ENCODE measurements around the gene TMEM245. TPM values are rescaled to one million over a fixed set of nuclear protein-coding genes. Genes with fewer than 3 reads are reported as not detected.

TMEM245 gene
- total RNA-seq, 1 experiment from 2014 or later: 52.2 TPM

DNA sequence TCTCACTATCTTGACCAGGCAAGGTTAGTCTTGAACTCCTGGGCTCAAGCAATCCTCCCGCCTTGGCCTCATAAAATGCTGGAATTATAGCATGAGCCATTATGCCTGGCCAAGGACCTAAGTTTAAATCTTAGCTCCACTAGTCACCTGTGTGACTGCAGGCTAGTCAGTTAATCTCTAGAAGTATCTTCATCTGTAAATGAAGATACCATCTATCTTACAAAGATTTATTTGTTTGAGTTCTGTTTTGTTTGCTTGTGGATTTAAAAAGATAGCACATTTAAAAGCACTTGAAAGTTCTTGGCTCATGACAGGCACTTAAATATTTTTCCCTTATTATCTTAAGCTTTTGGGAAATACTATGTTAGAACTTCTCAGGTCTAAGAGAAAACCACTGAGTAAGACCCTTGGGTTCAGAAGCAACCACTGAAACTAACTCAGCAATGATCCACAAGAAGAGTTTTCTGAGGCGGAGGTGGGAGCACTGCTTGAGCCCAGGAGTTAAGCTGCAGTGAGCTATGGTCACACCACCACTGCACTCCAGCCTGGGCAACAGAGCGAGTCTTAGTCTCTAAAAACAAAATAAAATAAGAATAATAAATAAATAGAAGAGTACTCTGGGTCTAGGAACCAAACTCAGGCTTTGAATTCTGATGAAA lies 19.1 kb downstream of the TMEM245 start:
- Mint-ChIP-seq H3K9me3 (ENCODE audit: low read depth, unreplicated experiment) (no peaks in the 10 kb centered on the region), H3K4me3 (ENCODE audit: low read depth, unreplicated experiment) (peak overlapping the region; percentile 31), H3K4me1 (ENCODE audit: low read depth, unreplicated experiment) (peaks cover 43% of the 10 kb centered on the region), H3K36me3 (ENCODE audit: insufficient read depth, unreplicated experiment) (peaks cover 13% of the 10 kb centered on the region), H3K27ac (ENCODE audit: unreplicated experiment) (peak overlapping the region; percentile 85), H3K27me3 (ENCODE audit: unreplicated experiment) (no peaks in the 10 kb centered on the region)
- no TSS peak for BruUV-seq (replicated peaks)
- TF ChIP-seq, protein P1, sequence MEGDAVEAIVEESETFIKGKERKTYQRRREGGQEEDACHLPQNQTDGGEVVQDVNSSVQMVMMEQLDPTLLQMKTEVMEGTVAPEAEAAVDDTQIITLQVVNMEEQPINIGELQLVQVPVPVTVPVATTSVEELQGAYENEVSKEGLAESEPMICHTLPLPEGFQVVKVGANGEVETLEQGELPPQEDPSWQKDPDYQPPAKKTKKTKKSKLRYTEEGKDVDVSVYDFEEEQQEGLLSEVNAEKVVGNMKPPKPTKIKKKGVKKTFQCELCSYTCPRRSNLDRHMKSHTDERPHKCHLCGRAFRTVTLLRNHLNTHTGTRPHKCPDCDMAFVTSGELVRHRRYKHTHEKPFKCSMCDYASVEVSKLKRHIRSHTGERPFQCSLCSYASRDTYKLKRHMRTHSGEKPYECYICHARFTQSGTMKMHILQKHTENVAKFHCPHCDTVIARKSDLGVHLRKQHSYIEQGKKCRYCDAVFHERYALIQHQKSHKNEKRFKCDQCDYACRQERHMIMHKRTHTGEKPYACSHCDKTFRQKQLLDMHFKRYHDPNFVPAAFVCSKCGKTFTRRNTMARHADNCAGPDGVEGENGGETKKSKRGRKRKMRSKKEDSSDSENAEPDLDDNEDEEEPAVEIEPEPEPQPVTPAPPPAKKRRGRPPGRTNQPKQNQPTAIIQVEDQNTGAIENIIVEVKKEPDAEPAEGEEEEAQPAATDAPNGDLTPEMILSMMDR (IDR thresholded peaks at IDR 0.05; ENCODE audit: unreplicated experiment): no peak
- DNase-seq: no peak
- CTCF ChIA-PET: no interaction called here
- intact Hi-C loops (cut with micrococcal nuclease; ENCODE audit: unreplicated experiment): no loop called here

DNA sequence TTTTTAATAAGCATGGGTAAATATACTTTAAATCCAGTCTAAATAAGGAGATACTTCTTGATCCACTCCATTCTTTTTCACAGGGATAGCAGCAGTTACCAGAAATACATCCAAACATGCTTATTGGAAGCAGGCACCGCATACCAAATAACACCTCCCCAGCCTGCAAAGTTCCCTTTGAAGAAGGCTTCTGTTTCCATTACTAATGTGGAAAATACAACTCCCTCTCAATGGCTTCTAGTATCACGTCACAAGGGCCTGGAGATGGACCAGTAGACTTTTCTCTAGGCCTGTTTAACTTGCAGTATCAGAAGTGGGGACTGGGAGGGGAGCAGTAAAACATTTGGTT lies 20.8 kb downstream of the TMEM245 start:
- Mint-ChIP-seq H3K4me1 (ENCODE audit: low read depth, unreplicated experiment) (peaks cover 61% of the 10 kb centered on the region), H3K4me3 (ENCODE audit: low read depth, unreplicated experiment) (no peak overlapping the region), H3K27ac (ENCODE audit: unreplicated experiment) (peak overlapping the region; percentile 50), H3K27me3 (ENCODE audit: unreplicated experiment) (no peaks in the 10 kb centered on the region), H3K36me3 (ENCODE audit: insufficient read depth, unreplicated experiment) (peaks cover 8% of the 10 kb centered on the region), H3K9me3 (ENCODE audit: low read depth, unreplicated experiment) (no peaks in the 10 kb centered on the region)
- intact Hi-C loops (cut with micrococcal nuclease; ENCODE audit: unreplicated experiment): loop anchor here (1.0 kb wide), 1 partner anchor 12 kb away; no protein-coding TSS in a partner anchor
- BruUV-seq (replicated peaks): no TSS peak
- CTCF ChIA-PET: no interaction called here
- DNase-seq: no peak
- TF ChIP-seq, protein P1 (IDR thresholded peaks at IDR 0.05; ENCODE audit: unreplicated experiment): no peak

DNA sequence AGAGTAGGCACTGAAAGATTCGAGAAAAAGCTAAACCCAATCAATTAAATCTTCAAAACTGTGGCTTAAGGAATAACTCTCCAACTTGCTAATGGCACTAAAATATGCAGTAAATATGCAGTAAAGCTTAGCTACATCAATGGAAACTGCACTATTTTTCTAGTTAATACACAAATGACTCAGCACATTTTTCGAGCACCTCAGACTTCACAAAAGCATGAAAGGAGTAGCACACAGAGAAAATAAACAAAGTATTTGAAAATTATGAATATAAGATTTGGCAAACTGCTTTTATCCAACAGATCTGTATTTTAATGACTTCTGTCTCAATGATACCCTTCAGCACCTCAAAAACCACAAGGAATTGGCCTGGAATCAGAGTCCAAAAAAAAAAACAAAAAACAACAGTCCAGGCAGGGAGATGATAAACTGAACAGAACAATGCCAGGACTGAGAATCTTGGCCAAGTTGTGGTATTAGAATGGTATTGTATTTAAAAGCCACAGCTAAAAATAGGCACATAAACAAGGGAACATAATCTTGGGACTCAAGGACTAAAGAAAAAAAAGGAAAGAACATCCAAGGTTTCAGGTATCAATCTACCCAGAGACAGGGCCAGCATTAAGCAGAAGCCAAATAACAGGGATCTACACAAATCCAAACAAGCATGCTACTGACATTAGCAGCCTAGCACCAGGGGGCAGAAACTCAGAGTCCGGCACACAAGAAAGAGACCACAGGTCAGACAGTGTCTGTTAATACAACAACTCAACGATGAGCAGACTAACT lies 21.4 kb downstream of the TMEM245 start:
- no peak overlapping the region for H3K4me3 Mint-ChIP-seq (ENCODE audit: low read depth, unreplicated experiment)
- CTCF ChIA-PET: interaction anchor here (0.5 kb wide), 1 partner anchor 56 kb away, joined by 5 read pairs; no protein-coding TSS in a partner anchor
- no peaks in the 10 kb centered on the region for H3K9me3 Mint-ChIP-seq (ENCODE audit: low read depth, unreplicated experiment)
- H3K27me3 Mint-ChIP-seq (ENCODE audit: unreplicated experiment): no peaks in the 10 kb centered on the region
- peak overlapping the region; percentile 50 for H3K27ac Mint-ChIP-seq (ENCODE audit: unreplicated experiment)
- intact Hi-C loops (cut with micrococcal nuclease; ENCODE audit: unreplicated experiment): loop anchor here (1.0 kb wide), 1 partner anchor 11 kb away; no protein-coding TSS in a partner anchor
- DNase-seq: no peak
- BruUV-seq (replicated peaks): no TSS peak
- peaks cover 3% of the 10 kb centered on the region for H3K36me3 Mint-ChIP-seq (ENCODE audit: insufficient read depth, unreplicated experiment)
- H3K4me1 Mint-ChIP-seq (ENCODE audit: low read depth, unreplicated experiment): peaks cover 66% of the 10 kb centered on the region
- TF ChIP-seq, protein P1 (IDR thresholded peaks at IDR 0.05; ENCODE audit: unreplicated experiment): no peak

DNA sequence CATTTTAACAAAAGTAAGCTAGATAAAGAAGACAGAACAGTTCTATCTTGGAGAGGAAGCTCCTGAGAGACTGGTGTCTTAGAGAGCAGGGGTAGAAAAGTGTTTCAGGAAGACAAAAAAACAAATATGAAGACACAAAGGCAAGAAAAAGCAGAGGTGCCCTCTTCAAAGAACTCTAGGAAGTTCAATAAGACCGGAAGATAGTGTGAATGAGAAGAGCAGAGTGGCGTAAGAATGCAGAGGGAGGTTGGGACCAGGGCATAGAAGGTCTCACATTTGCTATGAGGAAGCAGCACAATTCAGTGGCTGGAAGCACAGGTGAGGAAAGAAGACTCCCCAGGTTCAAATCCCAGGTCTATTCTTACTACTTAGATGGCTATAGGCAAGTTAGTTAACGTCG lies 22.6 kb downstream of the TMEM245 start:
- Mint-ChIP-seq H3K9me3 (ENCODE audit: low read depth, unreplicated experiment) (no peaks in the 10 kb centered on the region), H3K4me3 (ENCODE audit: low read depth, unreplicated experiment) (no peak overlapping the region), H3K4me1 (ENCODE audit: low read depth, unreplicated experiment) (peaks cover 77% of the 10 kb centered on the region), H3K27ac (ENCODE audit: unreplicated experiment) (no peak overlapping the region), H3K27me3 (ENCODE audit: unreplicated experiment) (no peaks in the 10 kb centered on the region), H3K36me3 (ENCODE audit: insufficient read depth, unreplicated experiment) (peaks cover 6% of the 10 kb centered on the region)
- TF ChIP-seq, protein P1 (IDR thresholded peaks at IDR 0.05; ENCODE audit: unreplicated experiment): no peak
- DNase-seq: no peak
- CTCF ChIA-PET: no interaction called here
- no TSS peak for BruUV-seq (replicated peaks)
- intact Hi-C loops (cut with micrococcal nuclease; ENCODE audit: unreplicated experiment): no loop called here
